Measurements from ENCODE around the gene RAB20.
"Not testable (repeated sequence)": the region's sequence is repeated elsewhere in the genome, so short reads cannot be mapped to it uniquely, and the experiment has no call there.

RAB20 gene

DNA sequence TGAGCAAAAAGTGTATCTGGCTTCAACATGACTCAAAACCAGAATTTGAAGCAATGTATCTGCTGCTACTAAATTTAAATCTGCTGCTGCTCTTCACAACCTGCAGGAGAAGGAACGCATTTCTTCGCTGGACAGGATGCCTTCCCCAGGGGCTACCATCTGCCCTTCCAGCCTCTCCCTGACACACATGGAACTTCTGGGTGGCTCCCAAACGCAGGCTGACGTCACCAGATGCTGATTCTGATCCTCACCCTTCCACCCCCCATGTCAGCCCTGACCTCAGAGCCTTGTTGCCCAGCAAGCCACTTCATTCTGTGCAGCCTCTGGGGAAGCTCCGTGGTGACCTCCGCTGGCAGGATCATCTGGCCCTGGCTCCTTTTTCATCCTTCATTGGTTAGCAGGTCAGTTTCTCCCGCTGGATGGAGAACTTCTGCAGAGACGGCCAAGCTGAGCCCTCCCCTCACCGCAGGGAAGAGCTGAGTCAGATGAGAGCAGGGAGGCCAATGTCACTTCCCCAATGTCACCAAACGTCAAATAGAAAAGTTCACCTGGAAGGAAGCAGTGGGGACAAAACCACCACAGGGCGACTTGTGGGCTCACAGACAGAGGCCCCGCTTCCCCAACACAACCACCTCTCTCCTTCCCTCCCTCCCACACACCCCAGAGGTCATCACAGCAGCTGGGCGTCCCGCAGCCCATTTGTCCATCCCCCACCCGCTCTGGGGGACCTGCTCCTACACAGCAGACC, 14.0 kb upstream of the RAB20 start:
- TF ChIP-seq CTCF (conservative IDR thresholded peaks at IDR 0.05; ENCODE audit: low read depth, low read length) = no peak
- H3K4me3 ChIP-seq (ENCODE audit: low read depth, low read length) = no peak overlapping the region
- peak; percentile 11 for DNase-seq (ENCODE audit: low read depth)

DNA sequence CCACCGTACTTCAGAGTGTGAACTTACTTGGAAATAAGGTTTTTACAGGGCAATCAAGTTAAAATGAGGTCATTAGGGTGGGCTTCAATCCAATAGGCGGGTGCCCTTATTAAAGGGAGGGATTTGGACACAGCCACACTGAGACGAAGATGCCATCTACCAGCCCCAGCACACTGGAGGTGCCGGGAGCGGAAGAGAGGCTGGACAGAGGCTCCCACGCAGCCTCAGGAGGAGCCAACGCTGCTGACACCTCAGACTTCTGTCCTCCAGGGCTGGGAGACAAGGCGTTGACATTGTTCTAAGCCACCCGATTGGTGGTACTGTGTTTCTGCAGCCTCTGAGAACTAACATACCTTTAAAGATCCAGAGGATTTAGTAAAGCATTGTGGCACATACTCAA, 12.6 kb upstream of the RAB20 start:
- TF ChIP-seq CTCF (conservative IDR thresholded peaks at IDR 0.05; ENCODE audit: low read depth, low read length) = no peak
- H3K4me3 ChIP-seq (ENCODE audit: low read depth, low read length) = no peak overlapping the region
- no peak for DNase-seq (ENCODE audit: low read depth)

GRCh38 chr13:110572778-110573118, 11.2 kb upstream of the RAB20 start:
- H3K4me3 ChIP-seq (ENCODE audit: low read depth, low read length) = no peak overlapping the region
- no peak for TF ChIP-seq CTCF (conservative IDR thresholded peaks at IDR 0.05; ENCODE audit: low read depth, low read length)
- no peak for DNase-seq (ENCODE audit: low read depth)

GRCh38 chr13:110571896-110572777, 10.6 kb upstream of the RAB20 start:
- no peak for TF ChIP-seq CTCF (conservative IDR thresholded peaks at IDR 0.05; ENCODE audit: low read depth, low read length)
- H3K4me3 ChIP-seq (ENCODE audit: low read depth, low read length) = no peak overlapping the region
- no peak for DNase-seq (ENCODE audit: low read depth)

GRCh38 chr13:110570886-110571285, 9.4 kb upstream of the RAB20 start:
- no peak overlapping the region for H3K4me3 ChIP-seq (ENCODE audit: low read depth, low read length)
- TF ChIP-seq CTCF (conservative IDR thresholded peaks at IDR 0.05; ENCODE audit: low read depth, low read length) = no peak
- DNase-seq (ENCODE audit: low read depth) = no peak

GRCh38 chr13:110569962-110570361, 8.4 kb upstream of the RAB20 start:
- not testable (repeated sequence) for DNase-seq (ENCODE audit: low read depth)

GRCh38 chr13:110568612-110569011, 7.1 kb upstream of the RAB20 start:
- H3K4me3 ChIP-seq (ENCODE audit: low read depth, low read length) = no peak overlapping the region
- no peak for TF ChIP-seq CTCF (conservative IDR thresholded peaks at IDR 0.05; ENCODE audit: low read depth, low read length)
- DNase-seq (ENCODE audit: low read depth) = no peak

More at GRCh38 chr13:110569962-110570361, 8.4 kb upstream of the RAB20 start:
- not testable (repeated sequence) for H3K4me3 ChIP-seq (ENCODE audit: low read depth, low read length)

Data from choroid plexus epithelial cell (primary cell).